ENCODE results near the gene SSTR3. TPM values are rescaled to one million over a fixed set of nuclear protein-coding genes. Genes with fewer than 3 reads are reported as not detected.

The SSTR3 gene
- total RNA-seq, 1 donor from 2014 or later: not detected

GRCh38 chr22:37199103-37199759 lies 13.0 kb downstream of the SSTR3 start:
- DNase-seq (ENCODE audit: low spot score): peak; percentile 99
- Mint-ChIP-seq H3K27me3 (ENCODE audit: low read depth) (no peaks in the 10 kb centered on the region), H3K27ac (ENCODE audit: unreplicated experiment) (peak overlapping the region; percentile 92), H3K36me3 (ENCODE audit: low read depth) (no peaks in the 10 kb centered on the region), H3K4me3 (ENCODE audit: unreplicated experiment) (peak overlapping the region; percentile 80), H3K9me3 (ENCODE audit: low read depth) (no peaks in the 10 kb centered on the region), H3K4me1 (ENCODE audit: low read depth) (peaks cover 17% of the 10 kb centered on the region)
- peak; percentile 95 for TF ChIP-seq CTCF (IDR thresholded peaks at IDR 0.05)

- H3K4me3 Mint-ChIP-seq (ENCODE audit: unreplicated experiment): peak overlapping the region; percentile 80
- peak overlapping the region; percentile 92 for H3K27ac Mint-ChIP-seq (ENCODE audit: unreplicated experiment)
- no peaks in the 10 kb centered on the region for H3K9me3 Mint-ChIP-seq (ENCODE audit: low read depth)
- H3K4me1 Mint-ChIP-seq (ENCODE audit: low read depth): peaks cover 17% of the 10 kb centered on the region
- DNase-seq (ENCODE audit: low spot score): peak; percentile 59
- TF ChIP-seq CTCF (IDR thresholded peaks at IDR 0.05): peak; percentile 99
- no peaks in the 10 kb centered on the region for H3K36me3 Mint-ChIP-seq (ENCODE audit: low read depth)
- H3K27me3 Mint-ChIP-seq (ENCODE audit: low read depth): no peaks in the 10 kb centered on the region
These were observed 13.8 kb downstream of the SSTR3 start for GRCh38 chr22:37198258-37199102.

DNA sequence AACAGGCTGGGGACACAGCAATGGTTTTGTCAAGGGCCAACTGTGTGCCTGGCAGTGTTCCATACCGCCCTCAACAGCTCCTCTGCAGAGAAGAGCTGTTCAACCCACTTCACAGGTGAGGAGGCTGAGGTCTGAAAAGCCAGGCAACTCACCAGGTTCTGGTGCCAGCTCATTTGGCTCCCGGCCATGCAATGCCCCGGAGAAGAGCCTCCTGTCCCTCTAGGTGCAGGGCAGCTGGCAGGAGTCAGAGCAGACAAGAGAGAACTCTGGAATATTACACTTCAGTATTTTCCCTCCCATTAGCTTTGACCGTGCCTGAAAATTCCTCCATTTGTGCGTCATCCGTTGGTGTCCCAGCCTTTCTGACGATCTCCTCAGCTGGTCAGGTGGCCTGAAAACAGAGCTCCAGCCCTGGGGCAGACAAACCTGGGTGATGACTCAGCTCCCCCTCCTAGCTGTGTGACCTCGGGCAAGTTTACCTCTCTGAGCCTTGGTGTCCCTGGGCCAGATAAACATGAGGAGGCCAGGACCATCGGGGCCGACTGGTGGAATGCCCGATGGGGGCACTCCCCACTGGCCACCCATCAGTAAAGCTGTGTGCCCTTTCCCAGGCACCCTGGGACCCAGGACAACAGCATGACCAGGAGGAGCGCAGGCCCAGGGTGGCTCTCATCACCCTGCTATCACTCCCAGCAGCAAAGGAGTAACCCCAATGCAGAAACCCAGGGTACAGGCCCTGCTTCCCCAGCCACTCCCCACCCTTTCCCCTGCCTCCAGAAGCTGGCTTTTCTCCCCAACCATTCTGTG lies 14.6 kb downstream of the SSTR3 start:
- peak; percentile 59 for DNase-seq (ENCODE audit: low spot score)
- peak overlapping the region; percentile 92 for H3K27ac Mint-ChIP-seq (ENCODE audit: unreplicated experiment)
- peak overlapping the region; percentile 80 for H3K4me3 Mint-ChIP-seq (ENCODE audit: unreplicated experiment)
- no peaks in the 10 kb centered on the region for H3K9me3 Mint-ChIP-seq (ENCODE audit: low read depth)
- H3K36me3 Mint-ChIP-seq (ENCODE audit: low read depth): no peaks in the 10 kb centered on the region
- no peak for TF ChIP-seq CTCF (IDR thresholded peaks at IDR 0.05)
- no peaks in the 10 kb centered on the region for H3K27me3 Mint-ChIP-seq (ENCODE audit: low read depth)
- peaks cover 17% of the 10 kb centered on the region for H3K4me1 Mint-ChIP-seq (ENCODE audit: low read depth)

GRCh38 chr22:37196539-37197450 lies 15.5 kb downstream of the SSTR3 start:
- Mint-ChIP-seq H3K4me3 (ENCODE audit: unreplicated experiment) (no peak overlapping the region), H3K4me1 (ENCODE audit: low read depth) (peaks cover 17% of the 10 kb centered on the region), H3K27me3 (ENCODE audit: low read depth) (no peaks in the 10 kb centered on the region), H3K36me3 (ENCODE audit: low read depth) (no peaks in the 10 kb centered on the region), H3K9me3 (ENCODE audit: low read depth) (no peaks in the 10 kb centered on the region), H3K27ac (ENCODE audit: unreplicated experiment) (peak overlapping the region; percentile 22)
- TF ChIP-seq CTCF (IDR thresholded peaks at IDR 0.05): no peak
- peak; percentile 66 for DNase-seq (ENCODE audit: low spot score)
